PC-9 (cell line): ENCODE measurements around the gene MTMR2. TPM values are rescaled to one million over a fixed set of nuclear protein-coding genes. Genes with fewer than 3 reads are reported as not detected.

Source experiments
- BruUV-seq: library from RNA; stranded (reverse); fragments of 400-500 nt; replicated peaks from 2 replicates; lab custom pipeline; 2021; lab: Mats Ljungman, UMichigan
- CTCF ChIA-PET: fragments of 300-600 bp; sonication (Branson Sonifier 250); formaldehyde crosslinking; loops from one replicate; lab custom pipeline; 2022; ENCODE audit warnings: antibody characterized with exemption; lab: Charles Lee
- POLR2A ChIA-PET: fragments of 300-600 bp; sonication (Branson Sonifier 250); formaldehyde crosslinking; loops from one replicate; lab custom pipeline; 2022; ENCODE audit warnings: antibody characterized with exemption; ENCODE audit not compliant: unreplicated experiment; lab: Charles Lee
- DNase-seq, 2 experiments: peaks; one replicate each; pipeline versions ENCODE4 v3.0.0 to v3.0.0-alpha.2; 2015 to 2022; ENCODE audit warnings: mixed read lengths in 1 of 2
- H2AFZ ChIP-seq: fragments of 200-600 bp; sonication (generic); 2 replicates; pipeline ENCODE4 v1.8.1; 2017; ENCODE audit warnings: antibody characterized with exemption
- H3F3A ChIP-seq: fragments of 200-600 bp; sonication (generic); 2 replicates; pipeline ENCODE4 v1.8.1; 2017; ENCODE audit warnings: antibody characterized with exemption, mild to moderate bottlenecking, low read depth; ENCODE audit not compliant: insufficient read depth
- H3K27ac ChIP-seq: fragments of 200-600 bp; sonication (generic); 2 replicates; pipeline ENCODE4 v1.6.1; 2016; ENCODE audit warnings: mixed run types
- H3K27me3 ChIP-seq: fragments of 200-600 bp; sonication (generic); 2 replicates; pipeline ENCODE4 v1.6.1; 2016; ENCODE audit warnings: low read depth, mixed run types; ENCODE audit not compliant: insufficient read depth
- H3K36me3 ChIP-seq: fragments of 200-600 bp; sonication (generic); 2 replicates; pipeline ENCODE4 v1.6.1; 2016; ENCODE audit warnings: low read depth, mixed run types
- H3K4me1 ChIP-seq: fragments of 200-600 bp; sonication (generic); replicated peaks from 2 replicates; pipeline ENCODE4 v1.6.1; 2016; ENCODE audit warnings: mixed run types; ENCODE audit not compliant: insufficient read depth
- H3K4me2 ChIP-seq: fragments of 200-600 bp; sonication (generic); 2 replicates; pipeline ENCODE4 v1.6.1; 2017; ENCODE audit warnings: mixed run types
- H3K4me3 ChIP-seq: fragments of 200-600 bp; sonication (generic); 2 replicates; pipeline ENCODE4 v1.6.1; 2016; ENCODE audit warnings: mixed run types
- H3K79me2 ChIP-seq: fragments of 200-600 bp; sonication (generic); 2 replicates; pipeline ENCODE4 v1.6.1; 2017; ENCODE audit warnings: low read depth, mixed run types
- H3K9me2 ChIP-seq: fragments of 200-600 bp; sonication (generic); 2 replicates; pipeline ENCODE4 v1.8.1; 2017; ENCODE audit warnings: mild to moderate bottlenecking; ENCODE audit not compliant: insufficient read depth
- H3K9me3 ChIP-seq: fragments of 200-600 bp; sonication (generic); 2 replicates; pipeline ENCODE4 v1.8.1; 2016; ENCODE audit warnings: low read depth; ENCODE audit not compliant: insufficient read depth
- H4K20me1 ChIP-seq: fragments of 200-600 bp; sonication (generic); 2 replicates; pipeline ENCODE4 v1.8.1; 2017; ENCODE audit not compliant: insufficient read depth
- EZH2 ChIP-seq: fragments of 200-600 bp; sonication (generic); IDR thresholded peaks from 2 replicates; pipeline ENCODE4 v1.8.0; 2017; ENCODE audit warnings: antibody characterized with exemption, low read depth
- intact Hi-C: fragments of 100-400 bp; cut with micrococcal nuclease; formaldehyde crosslinking; loops from one replicate; pipeline ENCODE4 v1.10.0; 2022; ENCODE audit not compliant: unreplicated experiment
- total RNA-seq: library from RNA; stranded (reverse); gene quantifications from 2 replicates; pipeline ENCODE4 v1.2.3, GENCODE V29; 2021
- TF ChIP-seq, protein P1 (sequence below): fragments of 200-600 bp; sonication (generic); conservative IDR thresholded peaks from 2 replicates; pipeline ENCODE4 v1.6.1; 2017; ENCODE audit warnings: mixed run types, antibody characterized with exemption, mild to moderate bottlenecking, moderate library complexity

The MTMR2 gene
- total RNA-seq, 1 experiment from 2014 or later: 60.7 TPM

- Histone ChIP-seq H3K4me3 (no peak overlapping the region), H3K27ac (peak overlapping the region; percentile 15; the same call in 1 of the 2 replicates), H3K27me3 (no peaks in the 10 kb centered on the region), H3F3A (0 out of 2 replicates have a peak, but pooled peaks cover 5% of the 10 kb centered on the region), H3K9me2 (no peaks in the 10 kb centered on the region), H4K20me1 (no peaks in the 10 kb centered on the region; the same call in 1 of the 2 replicates), H2AFZ (no peak overlapping the region), H3K4me2 (no peak overlapping the region), H3K9me3 (no peaks in the 10 kb centered on the region), H3K4me1 (peaks cover 34% of the 10 kb centered on the region), H3K79me2 (peaks cover 91% of the 10 kb centered on the region), H3K36me3 (peaks cover 36% of the 10 kb centered on the region; the same call in 1 of the 2 replicates)
- POLR2A ChIA-PET: no interaction called here
- CTCF ChIA-PET: no interaction called here
- DNase-seq: peak in 1 of 2 experiments; percentile 48
- no TSS peak for BruUV-seq
- no peak for TF ChIP-seq EZH2
- TF ChIP-seq, protein P1, sequence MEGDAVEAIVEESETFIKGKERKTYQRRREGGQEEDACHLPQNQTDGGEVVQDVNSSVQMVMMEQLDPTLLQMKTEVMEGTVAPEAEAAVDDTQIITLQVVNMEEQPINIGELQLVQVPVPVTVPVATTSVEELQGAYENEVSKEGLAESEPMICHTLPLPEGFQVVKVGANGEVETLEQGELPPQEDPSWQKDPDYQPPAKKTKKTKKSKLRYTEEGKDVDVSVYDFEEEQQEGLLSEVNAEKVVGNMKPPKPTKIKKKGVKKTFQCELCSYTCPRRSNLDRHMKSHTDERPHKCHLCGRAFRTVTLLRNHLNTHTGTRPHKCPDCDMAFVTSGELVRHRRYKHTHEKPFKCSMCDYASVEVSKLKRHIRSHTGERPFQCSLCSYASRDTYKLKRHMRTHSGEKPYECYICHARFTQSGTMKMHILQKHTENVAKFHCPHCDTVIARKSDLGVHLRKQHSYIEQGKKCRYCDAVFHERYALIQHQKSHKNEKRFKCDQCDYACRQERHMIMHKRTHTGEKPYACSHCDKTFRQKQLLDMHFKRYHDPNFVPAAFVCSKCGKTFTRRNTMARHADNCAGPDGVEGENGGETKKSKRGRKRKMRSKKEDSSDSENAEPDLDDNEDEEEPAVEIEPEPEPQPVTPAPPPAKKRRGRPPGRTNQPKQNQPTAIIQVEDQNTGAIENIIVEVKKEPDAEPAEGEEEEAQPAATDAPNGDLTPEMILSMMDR: no peak
- intact Hi-C loops: no loop called here
Observed at GRCh38 chr11:95912902-95913560, 10.9 kb downstream of the MTMR2 start.

DNA sequence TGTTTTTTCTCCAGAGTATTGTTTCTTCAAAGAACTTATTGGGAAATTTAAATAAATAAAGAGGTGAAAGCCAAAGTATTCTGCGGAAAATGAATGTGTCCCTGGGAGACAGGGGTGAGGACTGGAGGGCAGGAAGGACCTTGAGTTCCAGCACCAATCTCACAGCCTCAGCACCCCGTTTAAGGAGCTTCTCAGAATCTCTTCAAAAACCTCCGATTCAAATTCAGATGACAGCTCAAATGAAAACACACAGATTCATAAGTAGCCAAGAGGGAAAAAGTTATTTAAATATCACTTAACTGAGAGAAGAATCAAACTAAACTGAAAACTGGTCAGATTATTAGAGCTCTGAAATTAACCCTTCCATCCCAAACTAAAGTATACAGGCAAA, 12.5 kb downstream of the MTMR2 start:
- H3F3A ChIP-seq: 0 out of 2 replicates have a peak, but pooled peaks cover 5% of the 10 kb centered on the region
- no peak overlapping the region for H3K4me2 ChIP-seq
- ChIA-PET CTCF (no interaction called here), POLR2A (no interaction called here)
- 0 out of 2 replicates have a peak, but pooled peaks cover 3% of the 10 kb centered on the region for H3K9me2 ChIP-seq
- intact Hi-C loops: no loop called here
- H3K79me2 ChIP-seq: peaks cover 92% of the 10 kb centered on the region
- peaks cover 30% of the 10 kb centered on the region; the same call in 1 of the 2 replicates for H3K36me3 ChIP-seq
- H3K4me3 ChIP-seq: no peak overlapping the region
- H3K27ac ChIP-seq: no peak overlapping the region
- no peak for DNase-seq
- TF ChIP-seq EZH2: no peak
- TF ChIP-seq, protein P1: no peak
- H4K20me1 ChIP-seq: no peaks in the 10 kb centered on the region; the same call in 1 of the 2 replicates
- peaks cover 21% of the 10 kb centered on the region for H3K4me1 ChIP-seq
- H3K27me3 ChIP-seq: no peaks in the 10 kb centered on the region
- BruUV-seq: no TSS peak
- no peaks in the 10 kb centered on the region for H3K9me3 ChIP-seq
- no peak overlapping the region for H2AFZ ChIP-seq

DNA sequence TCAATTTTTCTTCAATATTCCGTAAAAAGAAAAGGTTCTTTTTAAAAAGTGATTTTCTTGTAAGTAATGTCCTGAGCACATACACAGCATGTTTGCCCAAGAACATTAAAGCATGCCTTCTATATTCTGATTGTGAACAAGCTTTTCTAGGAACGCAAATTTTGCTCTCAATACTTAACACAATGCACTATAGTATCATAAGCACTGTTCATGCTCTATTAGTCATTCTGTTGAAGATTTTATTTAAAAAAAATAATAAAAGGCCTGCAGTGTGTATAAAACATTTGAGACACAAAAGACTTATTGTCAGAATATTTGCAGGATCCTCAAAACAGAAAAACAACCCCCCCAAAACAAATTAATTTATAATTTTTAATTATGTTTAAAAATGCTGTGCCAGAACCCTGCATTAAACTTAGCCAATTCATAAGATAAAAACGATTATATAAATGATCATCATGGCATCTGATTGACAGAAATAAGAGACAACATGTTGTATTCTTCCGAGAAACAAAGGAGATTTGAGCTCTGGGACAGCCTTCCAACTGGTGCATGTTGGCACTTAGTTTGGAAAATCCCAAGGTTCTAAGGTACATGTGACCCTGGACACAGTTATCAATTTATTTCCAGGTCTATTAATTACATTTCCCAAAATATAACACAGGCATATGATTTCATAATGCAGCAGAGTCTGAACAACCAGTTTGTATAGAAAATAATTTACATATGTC, 13.1 kb downstream of the MTMR2 start:
- no peaks in the 10 kb centered on the region for H3K27me3 ChIP-seq
- H3K4me3 ChIP-seq: no peak overlapping the region
- no peak overlapping the region for H3K27ac ChIP-seq
- H3K79me2 ChIP-seq: peaks cover 92% of the 10 kb centered on the region
- H4K20me1 ChIP-seq: no peaks in the 10 kb centered on the region; the same call in 1 of the 2 replicates
- BruUV-seq: no TSS peak
- POLR2A ChIA-PET: no interaction called here
- DNase-seq: no peak
- H3K4me2 ChIP-seq: no peak overlapping the region
- no peak overlapping the region for H2AFZ ChIP-seq
- H3K36me3 ChIP-seq: peaks cover 26% of the 10 kb centered on the region; the same call in 1 of the 2 replicates
- CTCF ChIA-PET: no interaction called here
- H3K9me3 ChIP-seq: no peaks in the 10 kb centered on the region
- no peak for TF ChIP-seq EZH2
- H3K4me1 ChIP-seq: peaks cover 21% of the 10 kb centered on the region
- H3F3A ChIP-seq: 0 out of 2 replicates have a peak, but pooled peaks cover 5% of the 10 kb centered on the region
- intact Hi-C loops: no loop called here
- H3K9me2 ChIP-seq: 0 out of 2 replicates have a peak, but pooled peaks cover 3% of the 10 kb centered on the region
